Ureter (tissue), 1 donor: ENCODE measurements around the gene IL20RA. TPM values are rescaled to one million over a fixed set of nuclear protein-coding genes. Genes with fewer than 3 reads are reported as not detected.

ENCODE experiments used
- DNase-seq: peaks from one replicate; pipeline ENCODE4 v3.0.0-alpha.2; 2020; ENCODE audit warnings: low spot score
- total RNA-seq: library from RNA; stranded (reverse); gene quantifications from one replicate; pipeline ENCODE4 v1.2.4, GENCODE V29; 2023
- donor health status: DM: yes; HTN: yes; CAD: no.

IL20RA gene
- total RNA-seq, 1 donor from 2014 or later = 39.5 TPM

DNA sequence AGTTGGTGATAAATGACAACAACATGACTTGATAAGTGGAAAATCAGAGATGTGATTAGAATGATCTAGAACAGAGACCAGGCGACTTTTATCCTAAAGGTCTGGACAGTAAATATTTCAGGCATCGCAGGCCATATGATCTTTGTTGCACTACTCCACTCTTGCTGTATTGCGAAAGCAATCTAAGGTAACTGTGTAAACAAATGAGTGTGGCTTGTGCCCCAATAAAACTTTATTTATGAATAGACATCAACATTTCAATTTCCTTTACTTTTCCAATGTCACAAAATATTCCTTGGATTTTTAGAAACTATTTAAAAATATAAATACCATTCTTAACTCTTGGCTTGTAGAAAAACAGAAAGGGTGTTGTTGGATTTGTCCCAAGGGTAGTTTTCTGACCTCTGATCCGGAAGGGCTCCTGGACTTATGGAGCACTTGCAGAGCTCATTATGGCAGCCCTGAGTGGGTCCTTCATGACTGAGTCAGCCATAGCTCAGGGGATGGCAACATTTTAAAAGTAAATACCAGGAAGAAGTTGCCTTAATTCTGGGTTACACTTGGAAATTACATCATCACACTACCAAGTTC lies 34.5 kb downstream of the IL20RA start:
- no peak for DNase-seq

DNA sequence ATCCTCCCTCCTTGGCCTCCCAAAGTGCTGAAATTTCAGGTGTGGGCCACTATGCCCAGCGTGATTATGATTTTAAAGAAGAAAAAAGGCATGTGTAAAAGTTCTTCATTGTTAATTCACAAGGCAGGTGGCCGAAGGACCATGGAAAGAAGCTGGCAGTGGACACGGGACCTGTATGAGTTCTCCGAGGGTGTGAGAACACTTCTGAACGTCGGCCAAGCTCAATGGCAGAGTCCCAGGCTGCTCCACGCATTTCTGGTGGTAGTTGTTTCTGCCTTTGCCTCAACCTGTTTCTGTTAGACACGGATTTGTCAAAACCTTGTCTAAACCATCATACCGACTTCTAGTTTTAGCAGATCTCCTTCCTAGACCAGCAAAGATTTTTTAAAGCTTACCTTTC lies 36.6 kb downstream of the IL20RA start:
- no peak for DNase-seq

DNA sequence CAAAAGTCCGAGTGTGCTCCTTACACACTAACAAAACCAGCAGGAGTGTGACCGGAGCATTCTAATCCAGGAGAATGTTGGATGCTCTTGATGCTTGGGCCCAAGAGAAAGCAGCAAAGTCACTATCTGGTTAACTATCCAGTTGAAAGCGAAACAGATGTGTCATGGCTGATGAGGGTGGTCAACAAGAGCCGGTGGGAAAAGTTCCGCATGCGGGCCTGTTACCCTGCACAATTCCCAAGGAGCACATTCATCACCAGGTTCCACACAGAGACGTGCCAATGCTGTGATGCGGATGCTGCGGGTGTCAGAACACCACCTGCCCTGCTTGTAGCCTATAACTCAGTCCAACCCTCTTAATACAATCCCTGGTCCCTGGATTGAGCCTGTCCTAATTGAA lies 38.7 kb downstream of the IL20RA start:
- no peak for DNase-seq

DNA sequence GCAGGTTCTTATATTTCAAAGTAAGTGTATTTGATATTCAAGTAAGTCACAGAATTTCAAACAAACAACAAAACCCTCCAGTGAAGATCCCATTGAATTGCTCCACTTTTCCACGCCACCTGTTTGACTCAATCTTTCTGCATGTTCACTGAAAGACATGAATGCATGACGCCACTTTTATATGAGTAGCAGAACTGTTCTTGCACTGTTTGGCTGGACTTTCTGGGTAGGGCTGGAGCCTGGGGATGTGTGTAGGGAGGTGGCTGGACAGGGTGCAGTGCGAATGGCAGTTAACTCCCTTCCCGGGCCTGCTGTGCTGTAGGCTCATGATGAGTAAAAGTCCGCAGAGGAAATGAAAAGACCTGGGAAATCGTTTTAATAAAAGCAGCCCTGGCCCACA lies 39.7 kb downstream of the IL20RA start:
- no peak for DNase-seq

DNA sequence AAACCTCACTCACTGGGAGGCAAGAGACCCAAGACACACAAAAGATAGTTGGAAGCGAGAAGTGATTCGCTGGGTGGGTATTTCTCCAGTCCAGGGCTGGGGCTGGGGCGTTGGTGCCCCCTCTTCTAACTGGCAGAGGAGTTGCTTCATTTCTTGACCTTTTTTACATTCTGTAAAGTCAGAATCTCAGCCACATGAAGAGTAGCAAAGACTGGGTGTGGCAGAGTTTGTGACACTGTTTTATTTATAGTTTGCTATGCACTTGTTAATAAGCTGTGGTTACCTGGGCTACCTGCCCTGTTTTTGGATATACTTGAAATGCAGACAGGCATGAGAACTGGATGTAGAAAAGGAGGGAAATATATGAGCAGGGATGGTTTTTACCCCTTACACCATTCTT lies 42.3 kb downstream of the IL20RA start:
- DNase-seq = no peak

DNA sequence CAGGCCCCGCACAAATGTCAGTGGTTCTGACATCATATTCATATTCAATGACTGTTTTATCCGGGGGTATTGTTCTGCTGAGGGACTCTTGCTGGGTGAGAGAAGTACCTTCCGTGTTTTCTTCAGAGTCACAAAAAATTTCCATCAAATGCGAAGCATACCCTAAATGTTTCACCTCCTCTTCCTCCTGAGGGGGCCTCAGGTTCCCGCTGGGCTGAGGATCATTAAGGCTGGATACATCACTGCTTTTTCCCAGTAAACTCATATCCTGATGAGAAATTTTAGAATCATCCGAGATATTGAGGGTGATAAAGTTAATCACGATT lies 42.8 kb downstream of the IL20RA start:
- DNase-seq = no peak

DNA sequence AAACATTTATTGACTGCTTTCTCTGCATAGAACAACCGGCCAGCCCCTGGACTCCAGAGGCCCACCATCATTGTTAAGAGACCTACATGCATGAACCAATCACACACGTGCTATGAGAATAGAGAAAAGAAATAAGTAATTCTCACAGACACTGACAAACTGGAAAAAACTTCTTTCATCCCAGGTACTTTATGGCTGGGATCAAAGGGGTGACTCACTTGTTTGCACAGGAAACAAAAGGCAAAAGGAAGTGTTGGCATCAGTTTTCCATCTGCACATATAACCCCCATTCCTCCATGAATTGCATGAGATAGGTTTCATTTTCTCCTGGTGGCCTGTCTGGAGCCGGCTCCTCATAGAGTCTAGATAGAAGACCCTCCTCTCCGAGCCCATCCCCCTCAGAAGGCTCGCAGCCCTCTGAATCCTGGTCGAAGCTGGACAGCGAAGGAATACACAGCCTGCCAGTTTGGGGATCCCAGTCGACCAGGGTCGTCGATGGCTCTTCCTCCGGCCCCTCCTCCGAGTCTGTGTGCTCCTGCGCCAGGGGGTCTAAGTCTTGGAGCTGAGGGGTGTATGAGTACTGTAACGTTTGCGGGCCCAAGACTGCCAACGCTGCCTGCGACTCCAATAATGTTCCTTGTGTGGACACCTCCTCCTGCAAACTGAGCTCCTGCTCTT lies 43.3 kb downstream of the IL20RA start:
- DNase-seq = no peak

DNA sequence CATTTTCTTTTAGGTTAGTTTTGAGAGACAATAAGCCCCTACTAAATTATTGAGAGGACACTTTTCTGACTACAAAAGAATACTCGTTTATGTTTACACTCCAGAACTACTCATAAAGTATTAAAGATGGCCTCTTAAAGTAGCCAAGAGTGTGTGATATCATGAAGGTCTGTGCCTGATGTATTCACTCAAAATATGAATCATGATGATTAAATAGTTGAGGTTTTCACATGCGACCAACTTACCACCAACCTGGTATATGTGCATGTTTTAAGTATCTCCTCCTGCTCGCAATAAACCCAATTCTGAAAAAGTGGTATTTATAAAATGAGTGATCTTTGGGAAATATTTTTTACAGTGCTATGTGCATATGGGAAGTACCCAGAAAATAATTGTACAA lies 43.9 kb downstream of the IL20RA start:
- DNase-seq = no peak

DNA sequence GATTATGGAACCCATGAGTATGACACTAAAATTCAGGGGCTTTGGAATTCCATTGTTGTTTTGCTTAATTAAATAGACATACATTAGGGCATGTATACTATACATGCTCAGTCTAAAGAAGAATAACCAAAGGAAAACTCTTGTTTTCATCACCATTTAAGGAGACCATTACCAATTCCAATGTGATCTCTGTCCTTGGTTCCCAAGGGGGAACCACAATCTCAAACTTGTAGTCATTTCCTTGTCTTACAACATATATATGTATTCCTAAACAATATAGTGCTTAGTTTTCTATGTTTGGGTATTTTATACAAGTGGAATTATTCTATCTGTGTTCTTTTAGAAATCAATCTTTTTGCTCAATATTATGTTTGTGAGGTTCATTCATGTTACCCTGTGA lies 49.2 kb downstream of the IL20RA start:
- no peak for DNase-seq

DNA sequence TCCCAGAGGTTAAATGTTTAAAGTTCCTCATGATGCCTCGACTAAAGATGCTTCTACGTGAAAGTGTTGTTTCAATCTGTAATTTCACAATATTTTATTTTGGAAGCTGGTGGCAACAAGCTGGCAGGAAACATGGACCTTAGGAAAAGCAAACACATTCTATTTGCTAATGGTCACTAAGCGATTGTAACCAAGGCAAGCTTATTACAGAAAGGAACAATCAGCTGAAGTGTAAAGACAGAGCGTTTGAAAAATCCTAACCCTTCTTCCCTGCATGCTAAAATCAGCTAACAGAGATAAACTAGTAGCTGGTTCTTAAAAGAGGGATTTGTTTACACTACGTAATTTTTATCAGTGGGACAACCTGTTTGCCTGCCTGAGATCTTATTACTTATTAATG lies 50.0 kb downstream of the IL20RA start:
- DNase-seq = no peak

DNA sequence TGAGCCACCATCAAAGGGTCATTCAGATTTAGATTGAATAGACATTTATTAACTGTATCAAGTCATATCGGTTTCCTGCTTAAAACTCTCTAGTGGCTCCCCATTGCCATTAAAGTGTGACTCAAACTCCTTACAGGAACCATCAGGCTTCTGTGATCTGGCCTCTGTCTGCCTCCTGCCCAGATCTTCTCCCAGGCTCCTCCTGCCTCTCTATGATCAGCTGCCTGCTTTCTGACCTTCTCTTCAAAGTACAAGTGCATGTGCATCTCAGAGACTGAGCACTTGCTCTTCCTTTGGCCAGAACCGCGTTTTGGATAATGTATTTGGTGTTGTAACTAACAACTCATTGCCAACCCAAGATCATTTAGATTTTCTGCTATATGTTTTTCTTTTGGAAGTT lies 52.7 kb downstream of the IL20RA start:
- no peak for DNase-seq

DNA sequence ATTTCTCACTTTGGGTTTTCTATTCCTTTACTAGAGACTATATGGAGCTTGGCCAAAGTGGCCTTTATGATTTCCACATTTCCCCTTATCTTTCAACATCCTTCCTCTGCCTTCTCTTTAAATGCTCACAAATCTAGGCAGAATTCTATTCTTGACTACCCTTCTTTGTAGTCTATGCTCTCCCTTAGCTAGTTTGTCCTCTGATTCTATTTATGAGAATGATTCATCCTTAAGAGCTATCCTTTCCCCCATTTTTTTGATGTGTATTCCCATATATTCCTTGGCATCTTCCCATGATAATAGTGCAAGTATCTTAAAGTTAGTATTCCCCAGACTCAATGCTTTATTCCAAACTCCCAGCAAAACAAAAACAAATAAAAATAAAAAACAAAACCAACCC lies 53.1 kb downstream of the IL20RA start:
- no peak for DNase-seq

DNA sequence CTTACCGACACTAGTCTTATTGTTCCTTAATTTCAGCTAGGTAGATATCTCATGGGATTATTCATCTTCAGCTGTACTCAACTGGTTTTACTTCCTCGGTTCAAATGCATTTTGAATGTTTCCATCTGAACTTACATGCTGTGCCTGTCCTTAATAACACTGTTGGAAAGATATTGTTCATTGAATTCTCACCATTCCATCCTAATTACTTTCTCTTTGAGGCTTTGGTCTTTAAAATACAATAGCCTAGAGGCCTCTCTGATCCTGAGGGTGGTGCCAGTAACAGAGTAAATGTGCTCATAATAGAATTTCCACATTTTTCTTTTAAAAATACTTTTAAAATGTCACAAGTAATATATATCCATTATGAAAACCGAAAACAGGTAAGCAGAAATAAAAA lies 54.0 kb downstream of the IL20RA start:
- no peak for DNase-seq

DNA sequence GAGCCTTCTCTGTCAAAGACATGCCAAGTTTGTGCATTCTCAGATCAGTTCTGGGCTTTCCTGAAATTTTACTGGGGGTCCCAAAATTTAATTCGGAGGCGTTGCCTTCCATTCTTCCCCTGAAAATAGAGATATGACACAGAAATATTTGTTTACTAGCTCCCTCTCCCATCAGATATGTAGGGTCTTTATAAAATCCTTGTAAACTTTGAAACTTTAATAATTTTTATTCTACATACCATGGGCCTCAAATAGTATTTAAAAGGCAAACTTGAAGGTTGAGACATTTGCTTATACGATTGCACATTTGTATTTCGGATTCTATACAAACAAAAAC lies 54.6 kb downstream of the IL20RA start:
- no peak for DNase-seq

DNA sequence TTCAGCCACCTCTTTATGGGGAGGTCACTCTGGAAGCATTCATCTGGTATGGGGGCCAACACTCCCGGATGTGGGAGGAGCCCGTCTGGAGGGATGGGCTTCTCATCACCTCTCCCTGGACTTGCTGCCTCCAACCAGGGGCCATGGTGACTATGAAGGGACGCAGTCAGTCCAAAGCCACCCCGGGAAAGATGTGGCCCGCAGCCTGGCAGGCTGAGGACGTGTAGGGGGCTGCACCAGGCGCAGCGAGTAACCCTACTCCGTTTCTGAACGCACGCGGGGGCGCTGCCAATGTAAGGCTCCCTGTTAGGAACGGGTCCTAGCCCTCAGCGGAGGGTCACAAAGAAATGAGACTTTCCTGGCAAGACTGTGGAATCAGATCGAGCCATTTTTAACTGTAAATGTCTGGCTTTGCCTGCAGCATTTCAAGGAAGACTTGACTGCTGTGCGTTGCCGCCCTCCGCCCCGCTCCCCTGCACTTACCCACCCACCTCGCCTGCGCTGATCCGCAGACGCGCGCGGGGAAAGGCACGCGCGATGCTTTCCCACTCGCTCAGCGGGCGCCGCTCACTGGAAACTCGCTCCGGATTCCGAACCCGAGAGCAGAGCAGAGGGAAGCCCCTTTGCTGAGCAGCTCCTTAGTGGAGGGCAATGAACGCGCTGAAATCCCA lies 55.1 kb downstream of the IL20RA start:
- DNase-seq = no peak

DNA sequence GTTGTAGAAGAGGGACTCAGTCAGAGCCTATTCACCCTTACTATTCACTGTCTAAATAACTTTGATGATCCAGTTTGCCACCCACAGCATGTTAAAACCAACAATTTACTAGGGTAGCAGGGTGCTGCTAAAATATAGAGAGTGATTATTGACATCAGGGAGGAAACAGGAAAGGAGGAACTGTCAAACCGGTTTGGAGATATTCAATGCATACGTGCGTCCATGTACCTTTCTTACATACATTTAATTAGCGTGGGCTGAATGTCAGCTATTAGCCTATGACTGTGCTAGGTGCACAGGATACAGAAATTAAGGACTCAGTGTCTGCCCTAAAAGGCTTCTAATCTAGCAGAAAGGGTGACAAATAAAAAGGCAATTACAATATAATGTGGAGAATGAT lies 57.2 kb downstream of the IL20RA start:
- DNase-seq = no peak

DNA sequence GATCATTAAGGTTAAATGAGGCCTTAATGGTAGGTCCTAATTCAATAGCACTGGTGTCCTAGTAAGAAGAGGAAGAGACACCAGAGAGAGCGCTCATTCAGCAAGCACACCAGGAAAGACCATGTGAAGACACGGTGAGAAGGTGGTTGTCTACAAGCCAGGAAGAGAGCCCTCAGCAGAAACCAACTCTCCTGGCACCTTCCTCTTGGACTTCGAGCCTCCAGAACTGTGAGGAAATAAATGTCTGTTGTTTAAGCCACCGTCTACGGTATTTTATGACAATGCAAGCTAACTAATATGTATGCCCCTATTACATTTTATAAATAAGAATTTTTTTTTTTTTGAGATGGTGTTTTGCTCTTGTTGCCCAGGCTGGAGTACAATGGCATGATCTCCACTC lies 59.3 kb downstream of the IL20RA start:
- DNase-seq = no peak

DNA sequence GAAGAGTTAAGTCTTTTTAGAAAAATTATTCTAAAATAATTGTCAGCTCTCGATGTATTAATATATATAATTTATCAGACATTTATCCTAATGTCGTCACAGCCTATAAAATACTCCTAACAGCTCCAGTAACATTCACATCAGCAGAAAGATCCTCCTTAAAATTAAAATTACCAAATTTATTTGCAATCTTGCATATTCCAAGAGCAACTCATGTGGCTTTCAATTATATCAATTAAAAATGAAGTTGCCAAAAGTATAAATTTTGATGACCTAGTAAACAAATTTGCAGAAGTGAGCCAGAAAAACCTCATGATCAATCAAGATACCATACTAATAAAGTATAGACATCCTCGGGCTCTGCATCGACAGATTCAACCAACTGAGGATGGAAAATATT lies 60.2 kb downstream of the IL20RA start:
- no peak for DNase-seq

DNA sequence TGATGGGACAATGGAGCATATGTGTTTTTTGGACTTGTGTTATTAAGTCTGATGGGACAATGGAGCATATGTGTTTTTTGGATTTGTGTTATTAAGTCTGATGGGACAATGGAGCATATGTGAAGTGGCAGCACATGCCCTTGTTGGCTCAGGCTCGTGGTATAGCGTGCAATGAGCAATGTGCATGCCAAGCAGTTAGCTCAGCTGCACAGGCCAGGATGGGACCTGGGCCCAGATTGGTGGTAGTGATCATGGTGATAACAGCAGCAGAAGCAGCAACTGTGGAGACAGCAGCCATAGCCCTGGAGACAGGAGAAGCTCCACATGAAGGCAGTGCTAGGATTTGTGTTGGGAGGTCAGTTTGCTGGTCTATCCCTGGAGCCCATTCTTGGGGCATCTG lies 61.1 kb downstream of the IL20RA start:
- no peak for DNase-seq

DNA sequence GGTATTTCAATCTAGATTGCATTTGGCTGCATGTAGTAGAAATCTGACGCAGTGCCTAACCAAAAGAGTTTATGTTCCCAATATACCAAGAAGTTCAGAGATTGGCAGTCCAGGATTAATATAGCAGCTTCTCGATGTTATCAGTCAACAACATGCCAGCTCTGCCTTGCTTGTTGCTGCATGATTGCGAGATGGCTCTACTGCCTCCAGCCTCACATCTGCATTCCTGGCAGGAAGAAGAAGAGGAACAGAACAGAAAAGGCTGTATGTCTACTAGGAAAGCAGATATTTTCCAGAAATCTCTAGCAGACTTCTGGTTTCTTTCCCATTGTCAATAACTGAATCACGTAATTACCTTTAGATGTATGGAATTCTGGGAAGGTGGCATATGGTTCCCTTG lies 61.8 kb downstream of the IL20RA start:
- no peak for DNase-seq

DNA sequence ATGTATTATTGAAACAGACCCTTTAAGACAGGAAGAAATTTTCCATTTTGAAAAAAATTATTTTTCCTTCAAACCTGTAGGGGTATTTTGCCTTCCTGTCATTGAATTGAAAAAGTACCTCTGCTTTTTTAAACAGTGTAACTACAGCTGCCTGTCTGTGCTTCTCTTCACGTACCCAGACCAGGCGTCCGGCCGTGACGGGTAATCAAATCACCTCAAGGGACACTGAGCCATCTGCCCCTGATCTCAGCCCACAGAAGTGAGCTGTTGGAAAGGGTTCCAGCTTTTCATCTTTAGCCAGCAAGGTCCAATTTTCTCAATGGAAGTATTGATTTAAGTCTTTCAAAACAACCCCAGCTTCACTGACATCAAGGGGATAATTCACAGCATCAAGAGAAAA lies 64.7 kb downstream of the IL20RA start:
- no peak for DNase-seq

DNA sequence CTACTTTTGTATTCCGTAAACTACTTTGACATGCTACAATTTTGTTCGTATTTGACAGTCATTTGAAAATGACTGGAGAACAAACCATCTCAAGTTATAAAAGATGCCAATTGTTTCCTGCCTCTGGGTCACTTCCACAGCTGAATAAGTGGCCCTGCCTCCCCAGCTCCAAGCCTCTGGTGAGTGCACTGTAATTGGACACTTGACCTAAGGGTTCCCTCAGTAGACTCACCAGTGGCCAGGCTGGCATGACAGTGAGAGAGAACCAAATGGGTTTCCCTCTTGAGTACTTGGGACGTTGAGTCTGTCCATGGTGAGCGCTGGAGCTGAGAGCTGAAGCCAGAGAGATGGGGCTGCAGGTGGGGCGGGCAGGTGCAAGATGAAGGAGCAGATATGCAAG lies 65.6 kb downstream of the IL20RA start:
- no peak for DNase-seq

DNA sequence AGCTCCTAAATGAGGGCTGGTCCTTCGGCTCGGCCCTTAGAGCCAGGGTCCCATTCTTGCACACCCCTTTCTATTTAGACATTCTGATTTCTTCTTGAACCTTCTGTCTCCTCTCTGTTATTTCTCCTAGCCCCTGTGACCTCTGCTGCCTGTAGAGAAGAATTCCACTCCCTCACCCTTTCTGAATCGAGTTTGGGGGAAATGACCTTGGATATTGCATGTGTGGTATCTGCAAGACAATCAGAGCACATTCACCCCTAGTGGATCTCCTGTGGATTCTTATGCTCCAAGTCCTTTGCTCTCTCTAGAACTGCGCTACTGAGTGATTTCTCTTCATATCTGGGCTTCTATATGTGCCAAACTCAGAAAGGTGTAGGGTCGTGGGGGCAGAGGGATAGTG lies 67.7 kb downstream of the IL20RA start:
- DNase-seq = no peak
